ENCODE data around the gene BMPR1B.

BMPR1B gene

GRCh38 chr4:94766856-94767255 is 9.1 kb downstream of the BMPR1B start:
- no peak for TF ChIP-seq CTCF (IDR thresholded peaks at IDR 0.05; ENCODE audit: low read length, missing control alignments)
- H3K4me3 ChIP-seq (replicated peaks; ENCODE audit: low read depth, low read length), result no peak overlapping the region
- DNase-seq (ENCODE audit: low read depth), result no peak

- H3K4me3 ChIP-seq (replicated peaks; ENCODE audit: low read depth, low read length), result no peak overlapping the region
- TF ChIP-seq CTCF (IDR thresholded peaks at IDR 0.05; ENCODE audit: low read length, missing control alignments), result no peak
Observed at GRCh38 chr4:94767446-94767845, 9.7 kb downstream of the BMPR1B start.

GRCh38 chr4:94782707-94783106 is 25.0 kb downstream of the BMPR1B start:
- no peak overlapping the region for H3K4me3 ChIP-seq (replicated peaks; ENCODE audit: low read depth, low read length)
- no peak for DNase-seq (ENCODE audit: low read depth)
- TF ChIP-seq CTCF (IDR thresholded peaks at IDR 0.05; ENCODE audit: low read length, missing control alignments), result no peak

More at GRCh38 chr4:94767446-94767845, 9.7 kb downstream of the BMPR1B start:
- no peak for DNase-seq (ENCODE audit: low read depth)

- no peak for DNase-seq (ENCODE audit: low read depth)
- TF ChIP-seq CTCF (IDR thresholded peaks at IDR 0.05; ENCODE audit: low read length, missing control alignments), result no peak
- no peak overlapping the region for H3K4me3 ChIP-seq (replicated peaks; ENCODE audit: low read depth, low read length)
Observed at GRCh38 chr4:94791701-94792100, 33.9 kb downstream of the BMPR1B start.

GRCh38 chr4:94798808-94799207 is 41.1 kb downstream of the BMPR1B start:
- no peak for TF ChIP-seq CTCF (IDR thresholded peaks at IDR 0.05; ENCODE audit: low read length, missing control alignments)
- DNase-seq (ENCODE audit: low read depth), result peak; percentile 38
- H3K4me3 ChIP-seq (replicated peaks; ENCODE audit: low read depth, low read length), result no peak overlapping the region

GRCh38 chr4:94801016-94801415 is 43.3 kb downstream of the BMPR1B start:
- no peak overlapping the region for H3K4me3 ChIP-seq (replicated peaks; ENCODE audit: low read depth, low read length)
- DNase-seq (ENCODE audit: low read depth), result no peak
- no peak for TF ChIP-seq CTCF (IDR thresholded peaks at IDR 0.05; ENCODE audit: low read length, missing control alignments)

- no peak for DNase-seq (ENCODE audit: low read depth)
- no peak overlapping the region for H3K4me3 ChIP-seq (replicated peaks; ENCODE audit: low read depth, low read length)
- TF ChIP-seq CTCF (IDR thresholded peaks at IDR 0.05; ENCODE audit: low read length, missing control alignments), result no peak
Observed at GRCh38 chr4:94802091-94802490, 44.3 kb downstream of the BMPR1B start.
